Fibroblast of gingiva (primary cell): ENCODE data around the gene B4GALT5.
"Not testable (repeated sequence)": the region's sequence is repeated elsewhere in the genome, so short reads cannot be mapped to it uniquely, and the experiment has no call there.

ENCODE experiments used
- DNase-seq: peaks from one replicate; pipeline ENCODE4 v3.0.0-alpha.2; 2011; ENCODE audit warnings: low read depth

B4GALT5 gene

GRCh38 chr20:49628280-49628679 lies 85.4 kb downstream of the B4GALT5 start:
- not testable (repeated sequence) for DNase-seq

GRCh38 chr20:49627329-49627761 lies 86.3 kb downstream of the B4GALT5 start:
- no peak for DNase-seq

DNA sequence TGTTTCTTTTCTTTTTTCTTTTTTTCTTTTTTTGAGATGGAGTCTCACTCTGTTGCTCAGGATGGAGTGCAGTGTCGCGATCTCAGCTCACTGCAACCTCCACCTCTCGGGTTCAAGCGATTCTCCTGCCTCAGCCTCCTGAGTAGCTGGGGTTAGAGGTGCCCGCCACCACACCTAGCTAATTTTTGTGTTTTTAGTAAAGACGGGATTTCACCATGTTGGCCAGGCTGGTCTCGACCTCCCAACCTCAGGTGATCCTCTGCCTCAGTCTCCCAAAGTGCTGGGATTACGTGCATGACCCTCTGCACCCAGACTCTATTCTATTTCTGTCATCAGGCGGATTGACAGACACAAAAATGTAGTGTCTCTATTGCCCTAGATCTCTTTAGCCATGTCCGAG lies 88.7 kb downstream of the B4GALT5 start:
- DNase-seq: not testable (repeated sequence)

DNA sequence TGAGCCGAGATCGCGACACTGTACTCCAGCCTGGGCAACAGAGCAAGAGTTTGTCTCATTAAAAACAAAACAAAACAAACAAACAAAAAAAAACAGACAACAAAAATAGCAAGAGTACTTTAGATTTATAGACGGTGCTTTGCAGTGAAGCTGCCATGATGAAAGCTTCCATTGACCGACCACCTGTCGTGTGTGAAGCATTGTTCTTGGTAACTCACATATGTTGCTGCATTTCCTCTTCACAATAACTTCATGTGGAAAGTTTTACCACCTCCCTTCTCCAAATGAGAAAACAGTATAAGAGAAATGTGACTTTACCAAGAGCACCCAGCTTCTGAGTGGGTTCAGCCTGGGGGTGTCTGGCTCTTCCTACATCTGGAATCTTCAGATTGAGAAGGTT lies 89.4 kb downstream of the B4GALT5 start:
- DNase-seq: no peak

DNA sequence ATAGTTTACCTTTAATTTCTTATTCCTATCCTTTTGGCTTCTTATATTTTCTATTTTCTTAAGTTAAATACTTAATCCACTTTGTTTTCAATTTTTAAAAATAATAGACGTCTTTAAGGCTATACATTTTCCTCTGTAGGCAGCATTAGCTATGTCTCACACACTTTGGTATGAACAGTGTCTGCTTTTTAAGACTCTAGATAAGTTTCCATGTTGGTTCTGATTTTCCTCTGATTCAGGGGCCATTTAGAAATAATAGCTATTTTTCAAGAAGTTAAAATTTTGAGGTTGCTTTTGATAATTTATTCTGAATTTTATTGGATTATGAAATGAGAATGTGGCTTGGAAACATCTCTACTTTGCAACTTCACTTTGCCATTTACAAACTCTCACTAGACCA lies 91.4 kb downstream of the B4GALT5 start:
- no peak for DNase-seq

DNA sequence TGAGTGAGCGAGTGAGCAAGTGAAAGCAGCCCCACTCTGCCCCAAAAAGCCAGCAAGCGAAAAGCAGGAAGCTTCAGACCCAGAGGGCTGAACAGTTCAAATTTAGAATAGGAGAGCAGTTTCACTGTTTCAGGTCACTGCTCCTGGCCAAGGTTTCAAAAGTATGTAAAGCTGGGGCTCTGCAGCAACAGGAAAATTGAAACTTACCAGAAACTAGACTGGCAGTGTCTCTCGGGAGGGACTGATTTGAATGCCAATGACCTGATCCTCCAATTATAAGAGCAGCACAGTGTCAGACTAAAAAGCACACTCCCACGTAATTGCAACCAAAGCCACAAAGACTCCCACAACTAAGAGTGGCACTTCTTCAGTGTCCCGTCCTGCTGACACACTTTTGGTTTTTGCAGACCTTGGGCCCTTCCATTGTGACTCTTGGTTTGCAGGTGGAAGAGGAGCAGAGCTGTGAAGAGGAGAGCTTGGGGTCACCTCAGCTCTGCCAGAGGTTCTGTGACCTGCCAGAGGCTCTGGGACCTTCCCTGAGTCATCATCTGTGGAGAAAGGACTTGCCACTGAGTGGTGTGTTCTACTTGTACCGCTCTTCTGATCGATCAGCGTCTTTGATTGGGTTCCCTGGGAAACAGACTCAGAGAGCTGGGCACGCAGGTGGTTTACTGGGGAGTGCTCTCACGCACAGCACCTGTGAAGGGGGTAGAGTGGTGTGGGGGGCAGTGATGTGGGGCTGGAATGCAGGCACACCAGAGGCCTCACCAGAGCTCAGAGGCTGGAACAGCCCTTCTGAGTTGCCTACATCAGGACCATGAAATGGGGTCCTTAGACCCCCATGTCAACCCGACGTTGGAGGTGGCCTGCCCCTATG lies 93.1 kb downstream of the B4GALT5 start:
- DNase-seq: no peak

- no peak for DNase-seq
Measured at GRCh38 chr20:49619113-49620048, 94.3 kb downstream of the B4GALT5 start.

DNA sequence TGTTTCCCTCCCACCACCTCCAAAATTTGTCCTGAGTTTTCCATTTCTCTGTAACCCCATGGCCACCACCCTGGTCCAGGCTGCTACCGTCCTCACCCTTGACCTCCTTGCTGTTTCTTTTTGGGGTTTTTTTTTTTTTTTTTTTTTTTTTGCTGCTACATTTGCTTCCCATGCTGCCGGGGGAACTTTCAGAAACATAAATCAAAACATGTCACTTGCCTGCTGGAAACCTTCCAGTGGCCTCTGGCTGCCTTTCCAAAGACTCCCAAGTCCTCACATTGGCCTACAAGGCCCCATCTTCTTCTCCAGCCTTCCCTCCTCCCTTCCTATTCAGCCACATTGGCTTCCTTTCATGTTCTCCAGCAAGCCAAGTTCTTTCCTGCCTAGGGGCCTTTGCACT lies 95.4 kb downstream of the B4GALT5 start:
- no peak for DNase-seq

- not testable (repeated sequence) for DNase-seq
Measured at GRCh38 chr20:49617394-49617793, 96.3 kb downstream of the B4GALT5 start.

DNA sequence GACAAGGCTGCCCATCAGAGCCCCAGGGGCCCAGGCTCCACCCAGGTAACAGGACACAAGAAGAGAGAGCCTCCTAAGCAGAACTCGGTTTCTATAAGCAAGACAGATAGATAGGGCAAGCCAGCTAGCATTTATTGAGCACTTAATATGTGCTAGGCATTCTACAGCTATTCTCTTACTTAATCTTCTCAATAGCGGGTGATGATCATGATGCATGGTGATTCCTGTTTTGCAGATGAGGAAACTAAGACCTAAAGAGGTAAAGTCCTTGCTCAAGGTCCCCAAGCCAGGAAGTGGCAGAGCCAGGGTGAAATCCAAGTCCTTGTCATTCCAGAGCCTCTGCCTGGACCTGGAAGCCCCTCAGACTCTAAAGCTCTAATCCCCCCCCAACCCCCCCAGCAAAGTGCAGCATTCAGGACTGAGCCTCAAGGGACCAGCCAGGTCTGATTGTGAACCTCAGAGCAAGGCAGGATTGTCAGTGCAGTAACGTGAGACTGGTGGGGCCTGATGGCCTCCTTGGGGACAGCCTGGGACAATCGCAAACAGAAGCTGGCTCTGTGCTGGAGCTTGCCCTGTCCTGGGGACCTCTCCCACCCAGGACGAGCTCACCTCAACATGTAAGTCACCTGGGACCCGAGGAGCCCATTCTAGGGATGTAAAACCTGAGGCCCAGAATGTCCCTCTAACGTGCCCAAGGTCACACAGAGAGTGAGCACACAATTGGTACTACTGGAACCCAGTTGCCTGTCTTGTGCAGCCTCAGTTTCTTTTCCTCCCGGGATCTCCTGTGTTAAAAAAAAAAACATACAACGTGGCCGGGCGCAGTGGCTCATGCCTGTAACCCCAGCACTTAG lies 97.3 kb downstream of the B4GALT5 start:
- DNase-seq: no peak

DNA sequence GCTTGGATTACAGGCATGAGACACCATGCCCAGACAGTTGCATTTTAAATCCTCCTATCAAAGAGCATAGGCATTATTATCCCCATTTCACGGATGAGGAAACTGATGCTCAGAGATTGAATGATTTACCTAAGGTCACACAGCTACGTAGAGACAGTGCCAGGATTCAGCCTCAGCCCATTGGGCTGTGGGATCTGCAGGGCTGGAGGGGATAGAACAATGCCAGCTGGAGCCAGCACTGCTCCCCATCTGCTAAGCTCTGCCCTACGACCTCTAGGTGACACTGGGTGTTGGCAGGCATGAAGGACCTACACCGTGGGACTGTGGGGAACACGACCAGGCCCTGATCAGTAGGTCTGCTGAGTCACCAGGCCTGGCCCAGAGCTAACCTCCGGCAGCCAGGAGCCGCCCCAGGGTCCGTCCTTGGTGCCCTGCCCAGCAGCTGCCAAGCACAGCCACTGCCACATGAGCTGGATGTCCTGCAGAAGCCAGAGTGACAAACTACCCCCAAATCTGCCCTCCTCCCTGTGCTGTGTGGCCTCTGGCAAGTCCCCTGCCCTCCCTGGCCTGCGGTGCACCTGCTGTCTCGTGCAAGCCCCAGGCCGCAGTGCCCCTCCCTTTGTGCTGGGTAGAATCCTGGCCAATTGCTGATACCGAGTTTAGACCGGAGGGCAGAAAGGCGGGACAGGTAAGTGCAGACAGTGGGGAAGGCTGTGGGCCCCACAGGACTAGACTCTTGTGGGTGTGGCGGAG lies 98.1 kb downstream of the B4GALT5 start:
- no peak for DNase-seq

GRCh38 chr20:49615051-49615400 lies 98.7 kb downstream of the B4GALT5 start:
- not testable (repeated sequence) for DNase-seq

- DNase-seq: no peak
Measured at GRCh38 chr20:49614338-49615050, 99.2 kb downstream of the B4GALT5 start.

GRCh38 chr20:49612127-49612738 lies 101.4 kb downstream of the B4GALT5 start:
- DNase-seq: no peak

DNA sequence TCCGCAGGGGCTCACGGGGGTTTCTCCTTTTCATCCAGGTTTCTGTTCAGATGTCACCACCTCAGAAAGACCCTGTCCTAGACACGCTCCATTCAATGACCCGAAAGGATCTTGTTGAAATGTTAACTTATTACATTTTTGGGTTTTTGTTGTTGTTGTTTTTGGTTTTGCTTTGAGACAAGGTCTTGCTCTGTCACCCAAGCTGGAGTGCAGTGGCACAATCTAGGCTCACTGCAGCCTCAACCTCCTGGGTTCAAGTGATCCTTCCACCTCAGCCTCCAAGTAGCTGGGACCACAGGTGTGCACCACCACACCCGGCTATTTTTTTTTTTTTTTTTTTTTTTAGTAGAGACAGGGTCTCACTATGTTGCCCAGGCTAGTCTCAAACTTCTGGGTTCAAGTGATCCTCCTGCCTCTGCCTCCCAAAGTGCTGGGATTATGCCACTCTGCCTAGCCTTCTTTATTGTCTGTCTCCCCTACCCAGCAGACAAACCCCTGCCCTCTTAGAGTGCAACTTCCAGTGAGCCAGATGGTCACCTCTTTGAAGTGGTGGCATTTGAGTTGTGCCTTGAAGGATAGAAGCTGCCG lies 102.0 kb downstream of the B4GALT5 start:
- not testable (repeated sequence) for DNase-seq

DNA sequence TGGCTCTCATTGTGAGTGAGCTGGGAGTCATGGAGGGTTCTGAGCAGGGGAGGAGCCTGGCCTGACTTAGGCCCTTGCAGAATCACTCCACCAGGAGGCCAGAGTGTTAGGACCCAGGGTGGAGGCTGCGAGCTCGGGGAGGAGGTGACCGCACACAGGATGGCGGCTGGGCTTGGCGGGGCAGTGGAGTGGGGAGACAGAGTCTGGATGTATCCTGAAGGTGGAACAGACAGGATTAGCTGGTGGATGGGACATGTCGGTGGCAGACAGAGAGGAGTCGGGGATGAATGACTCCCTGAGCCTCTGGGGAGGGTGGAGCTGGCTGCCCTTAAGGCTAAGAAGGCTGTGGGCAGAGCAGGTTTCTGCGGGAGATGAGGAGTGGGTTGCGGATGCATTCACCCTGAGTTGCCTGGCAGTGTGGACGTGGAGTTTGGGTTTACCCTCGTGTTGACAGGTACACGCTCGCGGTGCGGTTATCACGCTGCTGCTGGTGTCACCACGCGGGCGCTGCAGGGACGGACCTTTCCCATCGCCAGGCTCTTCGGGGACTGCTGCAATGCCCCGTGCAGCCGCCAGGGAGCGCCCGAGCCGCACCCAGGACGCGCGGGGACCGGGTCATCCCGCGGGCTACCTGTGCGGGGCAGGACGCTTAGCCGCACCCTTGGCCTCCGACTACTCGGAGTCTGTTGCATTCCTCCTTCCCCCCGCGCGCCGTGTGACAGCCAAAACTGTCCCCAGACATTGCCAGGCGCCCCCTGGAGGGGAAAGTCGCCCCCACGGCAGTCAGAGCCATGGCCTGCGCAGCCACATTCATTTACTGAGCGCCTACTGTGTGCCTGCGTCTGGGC lies 102.8 kb downstream of the B4GALT5 start:
- no peak for DNase-seq

- DNase-seq: no peak
Measured at GRCh38 chr20:49608752-49609670, 104.7 kb downstream of the B4GALT5 start.

DNA sequence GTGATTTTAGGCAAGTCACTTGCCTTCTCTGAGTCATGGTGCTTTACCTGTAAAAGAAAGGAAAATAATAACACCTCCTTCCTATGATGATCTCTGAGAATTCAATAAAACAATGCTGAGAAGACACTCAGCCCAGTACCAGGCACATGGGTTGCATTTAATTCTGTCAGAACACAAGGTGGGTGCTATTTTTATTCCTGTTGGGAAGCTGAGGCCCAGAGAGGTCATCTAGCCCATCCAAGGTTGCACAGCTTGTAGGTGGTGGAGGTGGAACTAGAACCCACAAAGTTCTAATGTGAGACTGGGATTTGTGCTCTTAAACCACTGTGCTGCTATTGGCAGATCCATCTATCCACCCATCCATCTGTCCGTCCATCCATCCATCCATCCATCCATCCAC lies 106.1 kb downstream of the B4GALT5 start:
- DNase-seq: no peak
